HUES64 (cell line): ENCODE data around the gene FGB.

ENCODE experiments used
- H3K27ac ChIP-seq: 2 replicates; pipeline ENCODE4 v1.7.0; 2013; ENCODE audit warnings: low read depth, low read length, inconsistent platforms
- H3K27me3 ChIP-seq: 2 replicates; pipeline ENCODE4 v1.6.1; 2013; ENCODE audit warnings: mild to moderate bottlenecking, low read length; ENCODE audit not compliant: insufficient read depth
- H3K36me3 ChIP-seq: 2 replicates; pipeline ENCODE4 v1.6.1; 2013; ENCODE audit warnings: mild to moderate bottlenecking, low read length; ENCODE audit not compliant: insufficient read depth
- H3K4me1 ChIP-seq: 2 replicates; pipeline ENCODE4 v1.6.1; 2013; ENCODE audit warnings: mild to moderate bottlenecking, low read length, moderate library complexity; ENCODE audit not compliant: insufficient read depth
- H3K4me3 ChIP-seq: 2 replicates; pipeline ENCODE4 v1.5.1; 2013; ENCODE audit warnings: mild to moderate bottlenecking, low read length, moderate library complexity
- H3K9ac ChIP-seq: 2 replicates; pipeline ENCODE4 v1.6.1; 2013; ENCODE audit warnings: mild to moderate bottlenecking, low read depth, low read length
- H3K9me3 ChIP-seq: 2 replicates; pipeline ENCODE4 v1.6.1; 2013; ENCODE audit warnings: low read depth, low read length; ENCODE audit not compliant: insufficient read depth
- WGBS: fragments of 150-250, 120-280 bp; methylation state at CpG from one replicate; pipeline ENCODE4 v1.1.7; 2013; ENCODE audit warnings: missing lambda C conversion rate; 5-methylcytosine and 5-hydroxymethylcytosine counted together

Gene FGB

DNA sequence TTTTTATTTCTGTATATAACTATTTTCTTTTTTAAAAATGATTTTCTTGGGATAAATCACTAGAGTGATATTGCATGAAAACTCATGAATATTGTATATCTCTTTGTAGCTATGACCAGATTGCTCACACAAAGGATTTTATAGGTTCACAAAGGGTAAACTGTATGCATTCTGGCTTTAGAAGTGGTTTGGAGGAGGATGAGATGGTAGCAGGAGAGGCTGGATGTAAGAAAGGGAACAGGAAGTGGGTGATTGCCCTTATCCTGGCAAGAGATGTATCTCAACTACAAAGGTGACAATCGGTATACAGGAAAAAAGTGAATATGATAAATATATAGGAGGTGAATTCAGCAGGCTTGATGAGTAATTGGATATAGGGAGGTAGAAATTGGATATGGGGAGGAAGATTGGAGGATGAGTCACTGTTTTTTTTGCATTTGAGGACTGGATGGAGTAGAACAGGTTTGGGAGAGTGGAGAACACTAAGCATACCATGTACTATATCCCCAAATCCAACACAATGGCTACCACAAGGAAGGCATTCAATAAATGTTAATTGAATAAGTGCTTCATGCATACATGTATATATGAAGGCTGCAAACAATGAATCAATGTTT, 39.7 kb downstream of the FGB start:
- WGBS, result 100% methylated on average over 1 of the region's 1 CpG
- Histone ChIP-seq H3K9me3 (no peaks in the 10 kb centered on the region), H3K9ac (no peak overlapping the region), H3K4me1 (no peaks in the 10 kb centered on the region), H3K4me3 (no peak overlapping the region), H3K36me3 (no peaks in the 10 kb centered on the region), H3K27me3 (no peaks in the 10 kb centered on the region), H3K27ac (no peak overlapping the region)

DNA sequence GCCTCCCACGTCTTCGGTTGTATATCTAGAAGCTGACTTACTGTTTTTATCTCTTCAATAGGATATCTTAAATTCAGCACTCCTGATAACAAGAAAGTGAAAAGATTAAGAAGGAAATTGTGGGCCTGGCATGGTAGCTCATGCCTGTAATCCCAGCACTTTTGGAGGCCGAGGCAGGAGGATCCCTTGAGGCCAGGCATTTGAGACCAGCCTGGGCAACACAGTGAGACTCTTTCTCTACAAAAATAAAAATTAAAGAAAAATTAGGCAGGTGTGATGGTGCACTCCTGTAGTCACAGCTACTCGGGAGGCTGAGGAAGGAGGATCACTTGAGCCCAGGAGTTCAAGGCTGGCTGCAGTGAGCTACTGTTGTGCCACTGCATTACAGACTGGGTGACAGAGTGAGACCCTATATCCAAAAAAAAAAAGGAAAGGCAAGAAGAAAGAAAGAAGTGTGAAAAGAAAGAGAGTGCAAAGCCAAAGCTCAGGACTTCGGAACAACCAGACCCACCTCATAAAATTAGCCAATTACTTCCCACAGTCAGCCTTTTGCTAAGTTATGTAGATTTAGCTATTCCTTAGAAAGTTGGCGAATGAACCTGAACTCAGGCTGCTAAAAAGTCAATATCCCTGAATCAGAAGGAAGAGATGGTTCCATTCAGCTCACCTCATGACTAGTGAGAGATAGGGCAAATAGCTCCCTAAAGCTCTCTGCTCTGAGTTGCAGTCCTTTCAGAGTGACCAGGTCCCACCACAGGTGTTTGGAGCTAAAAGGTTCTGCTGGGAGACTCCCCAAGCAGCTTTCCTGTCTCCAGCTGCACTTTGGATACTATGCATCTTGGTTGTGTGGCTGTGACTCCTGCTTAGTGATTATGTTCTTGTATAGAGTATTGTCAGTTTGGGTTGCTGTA, 40.5 kb downstream of the FGB start:
- H3K36me3 ChIP-seq, result no peaks in the 10 kb centered on the region
- no peaks in the 10 kb centered on the region for H3K9me3 ChIP-seq
- no peak overlapping the region for H3K9ac ChIP-seq
- H3K27me3 ChIP-seq, result no peaks in the 10 kb centered on the region
- H3K4me1 ChIP-seq, result no peaks in the 10 kb centered on the region
- no peak overlapping the region for H3K4me3 ChIP-seq
- no peak overlapping the region for H3K27ac ChIP-seq
- 91% methylated on average over 5 of the region's 6 CpGs for WGBS

DNA sequence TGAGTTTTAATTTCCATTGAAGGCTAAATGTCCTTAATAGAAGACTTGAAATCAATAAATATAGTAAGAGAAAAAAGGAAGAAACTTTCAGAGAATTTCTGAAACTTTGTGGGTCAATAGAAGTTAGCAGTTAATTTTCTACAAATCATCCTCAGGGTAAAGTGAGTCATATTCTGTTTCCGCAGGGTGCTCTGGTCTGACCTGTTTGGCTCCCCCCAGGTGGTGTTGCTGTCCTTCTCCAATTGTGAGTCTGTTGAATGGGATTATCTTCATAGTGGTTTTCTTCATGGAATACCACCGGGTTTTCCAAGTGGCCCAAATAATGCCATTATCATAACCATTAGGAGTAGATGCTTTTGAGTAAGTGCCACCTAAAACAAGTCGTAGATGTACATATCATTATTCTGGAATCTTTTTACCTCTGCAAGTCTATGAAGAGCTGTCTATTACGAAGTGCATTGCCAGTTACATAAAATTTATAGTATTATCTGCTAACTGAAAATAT, 41.9 kb downstream of the FGB start:
- H3K4me3 ChIP-seq, result no peak overlapping the region
- H3K9me3 ChIP-seq, result no peaks in the 10 kb centered on the region
- H3K27me3 ChIP-seq, result no peaks in the 10 kb centered on the region
- no peaks in the 10 kb centered on the region for H3K36me3 ChIP-seq
- H3K9ac ChIP-seq, result no peak overlapping the region
- 86% methylated on average over 2 of the region's 4 CpGs for WGBS
- no peak overlapping the region for H3K27ac ChIP-seq
- no peaks in the 10 kb centered on the region for H3K4me1 ChIP-seq

DNA sequence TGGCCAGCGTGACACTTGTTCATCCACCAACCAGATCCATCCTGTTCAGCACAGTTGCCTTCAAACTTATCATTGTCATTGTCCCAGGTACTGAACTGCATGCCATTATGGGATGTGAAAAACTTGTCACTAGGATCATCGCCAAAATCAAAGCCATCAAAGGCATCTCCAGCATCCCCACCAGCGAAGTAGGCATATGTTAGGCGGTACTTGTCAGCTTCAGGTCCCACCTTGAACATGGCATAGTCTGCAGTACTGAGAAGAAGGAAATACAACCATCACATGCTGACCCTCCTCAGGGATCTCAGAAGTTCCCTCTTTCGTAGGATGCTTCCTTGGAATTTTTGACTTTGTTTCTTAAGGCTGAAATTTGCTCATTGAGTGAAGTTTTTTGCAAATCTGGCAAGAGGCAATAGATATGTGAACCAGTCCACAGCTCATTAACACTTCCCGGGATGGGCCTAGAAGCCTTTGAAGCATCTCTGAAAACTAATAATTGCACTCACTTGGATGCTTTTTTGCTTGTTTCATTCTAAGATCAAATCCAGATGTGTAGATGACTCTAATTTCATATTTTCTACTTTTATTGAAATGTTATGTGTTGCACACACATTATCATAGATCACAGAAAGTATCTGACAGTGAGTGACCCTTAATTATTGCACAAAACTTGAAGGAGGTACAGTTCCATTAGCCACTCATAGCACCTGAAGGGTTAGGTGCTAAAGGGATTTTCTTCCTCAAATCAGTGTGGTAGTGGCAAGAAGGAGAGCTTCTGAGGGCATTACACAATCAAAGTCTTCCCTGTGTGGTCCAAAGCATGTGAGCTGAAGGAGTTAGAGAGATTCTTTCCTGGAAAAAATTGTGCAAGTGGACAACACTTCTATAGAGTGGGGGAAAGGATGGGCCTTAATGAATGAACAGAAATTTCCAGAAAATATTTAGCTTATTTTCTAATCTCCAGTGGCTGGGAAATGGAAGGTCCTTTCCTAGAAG, 44.2 kb downstream of the FGB start:
- Histone ChIP-seq H3K36me3 (no peaks in the 10 kb centered on the region), H3K9me3 (no peaks in the 10 kb centered on the region), H3K9ac (no peak overlapping the region), H3K4me1 (no peaks in the 10 kb centered on the region), H3K4me3 (no peak overlapping the region), H3K27ac (no peak overlapping the region), H3K27me3 (no peaks in the 10 kb centered on the region)
- WGBS, result 97% methylated on average over 6 of the region's 6 CpGs

DNA sequence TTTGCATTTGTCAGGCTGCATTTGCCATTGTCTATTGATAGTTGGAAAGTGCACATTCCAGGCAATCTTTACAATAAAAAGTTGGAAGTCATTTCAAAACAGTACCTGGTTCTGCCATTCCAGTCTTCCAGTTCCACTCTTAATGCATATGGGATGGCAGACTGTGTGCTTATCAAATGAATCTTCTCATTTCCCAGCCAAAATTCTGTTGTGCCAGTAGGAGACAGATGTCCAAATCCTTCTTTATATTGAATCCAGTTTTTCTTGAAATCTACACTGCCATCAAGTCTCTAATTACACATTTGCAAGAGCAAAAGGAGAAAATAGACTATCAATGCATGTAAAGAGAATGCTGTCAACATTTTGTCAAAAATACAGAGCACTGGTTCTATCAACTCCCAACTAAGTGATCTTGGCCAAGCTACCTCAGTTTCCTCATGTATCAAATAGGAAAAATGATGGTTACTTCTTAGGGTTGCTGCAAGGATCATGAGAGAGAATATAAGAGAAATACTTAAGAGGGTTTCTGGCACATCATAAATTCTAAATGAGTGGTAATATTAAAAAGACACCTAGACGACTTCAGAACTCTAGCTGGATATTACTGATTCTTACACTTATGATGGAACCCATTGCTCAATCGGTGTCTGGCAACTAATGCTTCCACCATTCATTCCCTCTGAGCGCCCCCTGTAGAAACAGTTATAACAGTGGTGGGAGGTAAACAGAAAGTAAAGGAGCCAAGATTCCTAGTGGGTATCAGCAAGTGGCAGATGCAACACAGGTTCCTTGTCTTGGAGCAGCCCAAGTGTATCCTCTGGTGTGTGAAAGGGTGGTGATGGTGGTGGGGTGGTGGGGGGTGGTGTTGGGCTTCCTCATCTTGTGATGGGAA, 45.8 kb downstream of the FGB start:
- no peak overlapping the region for H3K27ac ChIP-seq
- H3K27me3 ChIP-seq, result no peaks in the 10 kb centered on the region
- H3K4me1 ChIP-seq, result no peaks in the 10 kb centered on the region
- H3K36me3 ChIP-seq, result no peaks in the 10 kb centered on the region
- no peak overlapping the region for H3K4me3 ChIP-seq
- WGBS, result 91% methylated on average over 3 of the region's 3 CpGs
- H3K9ac ChIP-seq, result no peak overlapping the region
- no peaks in the 10 kb centered on the region for H3K9me3 ChIP-seq

DNA sequence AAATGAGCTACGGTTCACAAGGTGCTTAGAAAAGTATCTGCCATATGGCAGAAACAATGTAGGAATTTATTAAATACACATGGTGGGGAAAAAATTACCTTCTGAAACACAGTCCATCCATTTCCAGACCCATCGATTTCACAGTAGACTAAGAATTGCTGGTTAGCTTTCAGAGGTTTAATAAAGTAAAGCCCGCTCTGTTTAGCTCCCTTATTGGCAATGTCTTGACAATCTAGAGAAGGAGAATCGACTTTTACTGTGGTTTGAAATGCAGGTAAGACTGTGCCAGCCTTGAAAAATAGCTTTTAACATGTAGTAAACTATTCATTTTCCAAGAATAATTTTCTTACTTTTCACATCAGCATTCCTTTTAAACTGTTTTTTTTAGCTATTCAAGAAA, 46.7 kb downstream of the FGB start:
- 95% methylated on average over 4 of the region's 4 CpGs for WGBS
- no peak overlapping the region for H3K27ac ChIP-seq

DNA sequence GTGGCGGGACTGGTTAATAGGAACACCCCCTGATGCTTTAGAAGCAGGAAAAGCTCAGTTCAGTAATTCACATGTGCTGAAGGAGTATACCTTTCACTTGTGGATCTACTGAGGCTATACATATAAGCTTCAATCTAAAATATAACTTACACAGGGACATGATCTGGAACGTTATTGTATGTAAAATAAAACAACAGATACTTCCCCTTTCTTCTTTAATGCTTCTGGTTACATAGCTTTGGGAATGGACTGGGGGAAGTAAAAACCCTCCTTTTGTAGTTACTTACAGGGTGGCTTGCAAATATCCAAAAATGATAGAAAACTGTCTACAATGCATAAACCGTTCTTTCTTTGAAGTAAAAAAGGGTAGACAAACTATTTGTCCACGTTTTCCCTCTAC, 47.8 kb downstream of the FGB start:
- Histone ChIP-seq H3K9ac (no peak overlapping the region), H3K36me3 (no peaks in the 10 kb centered on the region), H3K9me3 (no peaks in the 10 kb centered on the region), H3K4me3 (no peak overlapping the region), H3K4me1 (no peaks in the 10 kb centered on the region), H3K27ac (no peak overlapping the region), H3K27me3 (no peaks in the 10 kb centered on the region)
- WGBS, result 85% methylated on average over 3 of the region's 4 CpGs

More for the DNA sequence above, 46.7 kb downstream of the FGB start:
- Histone ChIP-seq H3K9me3 (no peaks in the 10 kb centered on the region), H3K36me3 (no peaks in the 10 kb centered on the region), H3K27me3 (no peaks in the 10 kb centered on the region), H3K4me3 (no peak overlapping the region), H3K9ac (no peak overlapping the region), H3K4me1 (no peaks in the 10 kb centered on the region)

DNA sequence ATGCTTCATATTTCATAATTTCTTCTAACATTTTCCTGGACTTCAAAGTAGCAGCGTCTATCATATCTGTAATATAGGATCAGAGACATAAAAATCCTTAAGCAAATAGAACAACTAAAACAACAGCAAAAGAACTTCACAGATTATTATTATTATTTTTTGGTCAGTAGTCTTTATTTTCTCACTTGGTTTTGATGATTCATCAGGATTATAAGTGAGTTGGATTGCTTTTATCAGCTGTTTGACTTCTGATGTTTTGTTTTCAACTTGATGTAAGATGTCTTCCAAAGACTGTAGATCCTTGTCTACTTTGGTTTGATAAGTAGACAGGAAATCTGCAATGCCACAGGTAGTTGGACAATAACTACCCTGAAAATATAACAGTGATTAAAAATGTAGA, 49.0 kb downstream of the FGB start:
- H3K36me3 ChIP-seq, result no peaks in the 10 kb centered on the region
- no peaks in the 10 kb centered on the region for H3K4me1 ChIP-seq
- 100% methylated on average over 1 of the region's 1 CpG for WGBS
- no peak overlapping the region for H3K4me3 ChIP-seq
- H3K27me3 ChIP-seq, result no peaks in the 10 kb centered on the region
- H3K27ac ChIP-seq, result no peak overlapping the region
- no peaks in the 10 kb centered on the region for H3K9me3 ChIP-seq
- no peak overlapping the region for H3K9ac ChIP-seq

DNA sequence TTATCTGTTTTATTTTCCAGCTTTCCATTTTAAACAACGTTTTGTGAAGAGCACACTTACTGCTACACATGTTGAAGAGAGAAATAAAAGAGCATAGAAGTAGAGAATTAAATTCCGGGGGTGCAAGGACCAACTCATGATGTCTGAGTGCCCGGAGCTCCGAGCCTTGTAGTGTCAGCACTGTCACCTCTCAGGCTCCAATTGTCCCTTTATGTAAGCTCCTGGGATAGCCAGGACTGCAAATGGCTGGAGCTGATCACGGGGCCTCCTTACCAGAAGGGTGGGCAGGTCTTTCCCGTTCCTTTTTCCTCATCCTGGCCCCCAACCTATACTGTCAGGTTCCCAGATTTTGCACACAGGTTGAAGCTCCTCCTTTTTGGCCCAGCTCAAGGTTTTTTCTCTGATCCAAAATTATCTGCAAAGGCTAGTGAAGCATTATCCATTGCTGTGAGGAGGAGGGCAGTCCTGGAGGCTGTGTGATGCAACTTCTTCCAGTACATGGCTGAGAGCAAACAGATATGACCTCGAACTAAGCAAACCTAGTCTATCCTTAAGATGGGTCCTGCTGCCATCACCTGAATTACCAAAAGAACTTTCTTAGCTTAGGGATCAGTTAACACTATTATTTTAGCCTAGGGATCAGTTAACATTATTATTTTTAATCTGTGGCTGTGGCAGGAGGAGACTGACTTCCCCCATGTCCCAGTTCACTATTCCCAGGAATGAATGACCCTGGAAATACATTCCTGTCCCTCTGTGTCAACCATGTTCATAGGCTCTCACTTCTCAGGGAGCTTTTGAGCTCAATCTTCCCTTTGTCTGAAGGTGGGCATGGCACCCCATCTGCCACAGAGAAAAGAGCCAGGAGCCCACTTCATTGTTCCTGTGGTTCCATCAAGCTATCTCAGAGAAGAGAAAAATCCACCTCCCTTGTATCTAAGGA, 49.9 kb downstream of the FGB start, which contains the start of gene FGG:
TSS of gene FGG (minus strand) at position 185 of the 943 bp plus-strand sequence. CDS start at position 138, 47 bp downstream.
- Histone ChIP-seq H3K9me3 (no peaks in the 10 kb centered on the region), H3K4me1 (peaks cover 1% of the 10 kb centered on the region; the same call in 1 of the 2 replicates), H3K9ac (no peak within 1 kb of the TSS), H3K27me3 (no peaks in the 10 kb centered on the region), H3K36me3 (no peaks in the 10 kb centered on the region), H3K27ac (no peak within 1 kb of the TSS), H3K4me3 (no peak within 1 kb of the TSS)
- WGBS, result 92% methylated on average over 7 of the region's 7 CpGs
